ENCODE results near the gene DEPDC1B.
"Not testable (repeated sequence)": the region's sequence is repeated elsewhere in the genome, so short reads cannot be mapped to it uniquely, and the experiment has no call there.

Gene DEPDC1B

DNA sequence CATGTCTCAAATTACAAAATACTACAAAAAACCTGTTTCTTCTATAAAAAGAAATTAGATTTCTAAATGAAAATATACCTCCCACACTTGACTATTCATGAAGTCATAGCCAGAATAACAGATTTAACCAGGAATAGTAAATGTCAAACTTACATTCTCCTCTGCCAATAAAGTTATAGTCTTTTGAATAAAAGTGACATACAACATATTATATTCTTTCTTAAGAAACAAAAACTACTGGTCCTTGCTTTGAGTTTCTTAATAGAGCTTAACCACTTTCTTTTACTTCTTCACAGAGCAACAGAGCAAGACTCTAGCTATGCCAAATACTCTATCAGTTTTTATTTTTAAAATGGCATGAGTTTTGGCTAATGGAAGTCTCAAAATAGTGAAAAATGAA, 61.7 kb downstream of the DEPDC1B start:
- DNase-seq = no peak

DNA sequence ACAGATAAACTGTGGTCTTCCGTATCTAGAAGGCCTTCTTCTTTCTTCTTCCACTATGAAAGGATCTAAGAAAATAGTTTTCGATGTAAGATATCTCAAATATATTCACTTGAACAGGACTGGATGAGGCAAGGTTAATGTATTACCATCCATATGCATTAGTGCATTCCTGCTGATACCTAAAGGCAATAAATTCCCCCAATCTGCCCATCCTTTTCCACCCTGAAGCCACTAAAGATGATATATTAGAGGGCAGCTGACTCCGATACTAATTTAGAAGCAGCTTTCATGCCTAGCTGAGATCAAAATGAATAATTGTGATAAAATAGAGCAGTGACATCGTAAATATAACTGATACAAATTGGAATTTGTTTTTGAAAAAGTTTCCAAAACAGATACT, 63.3 kb downstream of the DEPDC1B start:
- no peak for DNase-seq

DNA sequence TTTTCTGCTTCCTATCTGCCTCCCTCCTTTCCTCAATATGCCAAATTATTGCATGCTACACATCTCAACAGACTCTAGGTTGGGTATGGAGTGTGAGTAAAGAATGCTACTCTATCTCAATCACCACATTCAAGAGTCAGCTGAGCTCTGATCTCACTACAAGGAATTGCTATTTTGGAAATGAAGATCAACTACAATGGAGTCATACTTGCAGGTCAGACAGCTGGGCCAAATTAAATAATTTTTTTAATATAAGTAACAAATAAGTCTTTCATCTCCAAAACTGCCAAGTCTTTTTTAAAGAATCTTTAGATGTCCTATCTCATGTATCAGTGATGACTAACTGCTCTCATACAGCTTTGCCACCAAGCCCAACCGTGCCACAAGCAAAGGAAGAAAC, 64.0 kb downstream of the DEPDC1B start:
- no peak for DNase-seq

DNA sequence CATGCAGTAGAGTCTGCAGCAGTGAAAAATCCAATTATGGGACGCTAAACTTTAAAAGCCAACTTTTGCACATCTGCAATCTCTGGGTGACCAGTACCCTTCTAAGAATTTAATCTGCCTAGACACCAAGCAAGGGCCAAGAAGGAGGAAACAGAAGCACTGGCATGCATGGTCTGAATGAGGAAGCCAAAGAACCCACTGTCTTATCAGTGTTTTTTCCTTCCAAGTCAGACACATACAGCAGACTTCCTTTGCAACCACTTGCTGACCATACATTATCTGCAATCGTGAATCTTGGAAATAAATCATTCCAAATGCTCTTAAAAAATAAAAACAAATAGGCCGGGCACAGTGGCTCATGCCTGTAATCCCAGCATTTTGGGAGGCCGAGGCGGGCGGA, 65.9 kb downstream of the DEPDC1B start:
- no peak for DNase-seq

DNA sequence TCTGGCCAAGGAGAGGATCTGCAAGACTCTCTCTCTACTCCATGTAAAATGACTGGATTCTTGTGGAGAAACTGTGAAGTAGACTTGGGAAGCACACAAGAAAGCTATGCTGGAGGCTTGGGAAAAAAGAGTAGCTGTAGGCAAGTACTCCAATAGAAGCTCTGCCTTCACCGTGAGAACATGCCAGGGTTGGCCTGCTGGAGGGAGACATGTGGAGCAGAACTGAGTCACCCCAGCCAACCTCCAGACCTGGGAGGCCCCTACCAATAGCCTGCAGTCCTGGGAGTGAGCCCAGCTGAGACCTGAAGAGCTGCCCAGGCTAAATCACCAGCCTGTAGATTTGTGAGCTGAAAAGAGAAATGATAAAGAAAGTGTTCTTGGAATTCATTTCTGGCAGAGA, 66.6 kb downstream of the DEPDC1B start:
- DNase-seq = no peak

DNA sequence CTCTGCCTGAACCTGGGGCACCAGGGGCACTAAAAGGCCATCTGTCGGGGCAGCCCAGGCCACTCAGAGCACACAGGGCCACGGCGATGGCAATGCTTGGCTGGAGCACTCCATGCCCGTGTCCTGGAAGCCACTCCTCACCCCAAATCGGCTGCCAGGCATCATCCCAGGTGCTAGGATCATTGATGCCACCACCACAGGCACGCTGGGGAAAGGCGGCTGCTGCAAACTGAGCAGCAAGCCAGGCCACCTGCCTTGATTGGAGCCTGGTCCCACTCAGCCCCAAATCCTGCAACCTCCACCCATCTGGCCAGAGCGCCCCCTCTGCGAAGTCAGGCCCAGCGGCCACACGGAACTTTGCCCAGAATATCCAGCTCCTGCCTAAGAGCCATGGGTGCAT, 67.8 kb downstream of the DEPDC1B start:
- DNase-seq = no peak

DNA sequence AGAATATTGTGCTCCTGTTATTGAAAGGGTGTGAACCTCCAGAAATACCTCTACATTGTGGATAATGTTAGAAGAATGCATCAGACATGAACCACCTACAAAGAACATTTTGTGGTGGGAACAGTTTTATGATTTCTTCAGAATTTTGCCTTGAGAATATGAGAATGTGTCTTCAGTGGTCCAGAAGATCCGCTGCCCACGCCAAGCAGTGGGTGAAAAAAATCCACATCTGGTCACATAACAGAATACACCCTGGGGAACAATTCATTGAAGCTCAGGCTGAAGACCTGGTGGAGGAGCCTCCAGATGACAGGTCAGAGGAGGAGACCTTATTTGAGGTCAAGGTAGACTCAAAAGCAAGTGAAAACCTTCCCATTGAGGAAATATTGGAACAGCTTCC, 69.1 kb downstream of the DEPDC1B start:
- no peak for DNase-seq

DNA sequence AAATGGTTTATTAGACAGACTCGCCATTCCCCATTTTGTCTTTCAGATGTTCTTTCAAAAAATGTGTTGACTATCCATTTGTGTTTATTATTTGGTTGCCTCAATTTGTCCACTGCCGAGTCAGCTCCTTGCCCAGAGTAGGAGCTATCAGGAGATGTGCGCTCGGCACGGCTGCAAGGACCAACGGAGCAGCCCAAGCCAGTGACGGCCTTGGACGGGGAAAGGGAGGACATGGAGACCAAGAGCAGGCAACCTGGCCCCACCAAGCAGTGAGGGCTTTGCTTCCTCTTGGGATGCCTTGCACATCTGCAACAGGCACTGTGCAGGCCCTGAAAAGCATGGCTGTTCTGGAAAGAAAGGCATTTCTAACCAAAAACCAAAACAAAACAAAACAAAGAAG, 69.8 kb downstream of the DEPDC1B start:
- DNase-seq = no peak

DNA sequence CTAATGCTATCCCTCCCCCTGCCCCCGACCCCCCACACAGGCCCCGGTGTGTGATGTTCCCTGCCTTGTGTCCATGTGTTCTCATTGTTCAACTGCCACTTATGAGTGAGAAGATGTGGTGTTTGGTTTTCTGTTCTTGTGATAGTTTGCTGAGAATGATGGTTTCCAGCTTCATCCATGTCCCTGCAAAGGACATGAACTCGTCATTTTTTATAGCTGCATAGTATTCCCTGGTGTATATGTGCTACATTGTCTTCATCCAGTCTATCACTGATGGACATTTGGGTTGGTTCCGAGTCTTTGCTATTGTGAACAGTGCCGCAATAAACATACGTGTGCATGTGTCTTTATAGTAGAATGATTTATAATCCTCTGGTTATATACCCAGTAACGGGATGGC, 75.1 kb downstream of the DEPDC1B start:
- DNase-seq = not testable (repeated sequence)

DNA sequence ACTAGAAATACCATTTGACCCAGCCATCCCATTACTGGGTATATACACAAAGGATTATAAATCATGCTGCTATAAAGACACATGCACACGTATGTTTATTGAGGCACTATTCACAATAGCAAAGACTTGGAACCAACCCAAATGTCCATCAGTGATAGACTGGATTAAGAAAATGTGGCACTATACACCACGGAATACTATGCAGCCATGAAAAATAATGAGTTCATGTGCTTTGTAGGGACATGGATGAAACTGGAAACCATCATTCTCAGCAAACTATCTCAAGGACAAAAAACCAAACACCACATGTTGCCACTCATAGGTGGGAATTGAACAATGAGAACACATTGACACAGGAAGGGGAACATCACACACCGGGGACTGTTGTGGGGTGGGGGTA, 79.2 kb downstream of the DEPDC1B start:
- not testable (repeated sequence) for DNase-seq

DNA sequence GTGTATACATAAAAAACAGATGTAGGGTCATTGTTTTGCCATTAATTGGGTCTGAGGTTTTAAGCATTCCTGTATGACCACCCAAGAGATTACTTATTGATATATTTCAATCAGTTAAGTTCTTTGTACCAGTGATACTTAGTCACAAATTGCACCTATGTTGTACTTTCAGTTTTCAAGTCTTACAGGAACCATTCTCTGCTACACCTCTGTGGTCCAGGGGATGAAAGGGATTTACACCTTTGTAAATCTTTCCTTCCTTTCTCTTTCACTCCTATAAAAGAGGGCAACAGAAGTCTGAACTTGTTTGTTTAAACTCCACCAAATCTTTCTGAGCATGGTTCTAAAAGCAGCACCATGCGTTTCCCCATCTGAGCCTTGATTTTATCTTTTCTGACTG, 86.1 kb downstream of the DEPDC1B start:
- no peak for DNase-seq

DNA sequence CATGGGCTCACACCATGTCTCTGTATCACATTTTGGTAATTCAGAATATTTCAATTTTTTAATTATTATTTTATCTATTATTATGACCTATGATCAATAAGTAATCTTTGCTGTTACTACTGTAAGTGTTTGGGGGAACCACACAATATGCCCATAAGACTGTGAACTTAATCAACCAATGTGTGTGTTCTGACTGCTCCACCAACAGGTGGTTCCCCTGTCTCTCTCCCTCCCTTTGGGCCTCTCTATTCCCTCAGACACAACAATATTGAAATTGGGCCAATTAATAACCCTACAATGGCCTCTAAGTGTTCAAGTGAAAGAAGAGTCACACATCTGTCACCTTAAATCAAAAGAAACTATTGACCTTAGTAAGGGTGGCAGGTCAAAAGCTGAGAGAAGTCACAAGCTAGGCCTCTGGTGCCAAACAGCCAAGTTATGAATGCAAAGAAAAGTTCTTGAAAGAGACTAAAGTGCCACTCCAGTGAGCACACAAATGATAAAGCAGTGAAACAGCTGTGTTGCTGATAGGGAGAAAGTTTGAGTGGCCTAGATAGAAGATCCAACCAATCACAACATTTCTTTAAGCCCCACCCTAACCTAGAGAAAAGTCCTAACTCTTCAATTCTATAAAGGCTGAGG, 88.7 kb downstream of the DEPDC1B start:
- no peak for DNase-seq

DNA sequence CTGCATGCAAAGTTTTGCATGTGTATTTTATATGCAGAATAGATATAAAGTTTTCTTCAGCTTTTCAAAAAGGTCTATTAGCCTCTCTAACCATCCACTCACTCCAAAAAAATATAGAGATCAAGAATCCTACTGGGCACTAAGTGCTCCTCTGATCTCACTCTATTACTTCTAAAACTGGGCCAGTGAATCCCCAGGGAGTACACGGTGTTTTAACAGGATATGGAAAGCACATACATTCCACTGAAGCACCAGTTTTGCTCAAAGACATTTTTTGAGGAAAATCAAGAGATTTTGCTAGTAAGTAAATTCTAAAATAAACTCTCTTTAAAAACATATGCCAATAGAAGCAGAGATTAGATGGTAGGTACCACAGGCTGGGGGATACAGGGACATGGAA, 95.2 kb downstream of the DEPDC1B start:
- DNase-seq = no peak

DNA sequence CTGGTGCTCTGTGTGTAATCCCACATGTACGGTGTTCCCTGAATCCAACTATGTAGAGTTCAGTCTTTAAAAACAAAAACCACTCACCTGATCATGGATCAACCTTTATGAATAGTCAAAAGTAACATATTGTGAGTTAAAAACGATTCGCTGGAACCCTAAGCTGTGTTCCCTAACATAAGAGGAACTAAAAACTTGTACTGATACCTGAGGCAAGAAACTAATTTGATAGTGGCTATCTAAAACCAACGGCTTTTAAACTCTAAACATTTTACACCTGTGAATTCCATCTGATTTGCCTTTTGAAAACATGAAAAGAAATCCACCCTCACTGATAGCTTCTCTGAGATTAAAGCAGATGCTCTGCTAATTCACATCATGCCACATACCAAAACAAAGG, 101.5 kb downstream of the DEPDC1B start:
- DNase-seq = no peak

DNA sequence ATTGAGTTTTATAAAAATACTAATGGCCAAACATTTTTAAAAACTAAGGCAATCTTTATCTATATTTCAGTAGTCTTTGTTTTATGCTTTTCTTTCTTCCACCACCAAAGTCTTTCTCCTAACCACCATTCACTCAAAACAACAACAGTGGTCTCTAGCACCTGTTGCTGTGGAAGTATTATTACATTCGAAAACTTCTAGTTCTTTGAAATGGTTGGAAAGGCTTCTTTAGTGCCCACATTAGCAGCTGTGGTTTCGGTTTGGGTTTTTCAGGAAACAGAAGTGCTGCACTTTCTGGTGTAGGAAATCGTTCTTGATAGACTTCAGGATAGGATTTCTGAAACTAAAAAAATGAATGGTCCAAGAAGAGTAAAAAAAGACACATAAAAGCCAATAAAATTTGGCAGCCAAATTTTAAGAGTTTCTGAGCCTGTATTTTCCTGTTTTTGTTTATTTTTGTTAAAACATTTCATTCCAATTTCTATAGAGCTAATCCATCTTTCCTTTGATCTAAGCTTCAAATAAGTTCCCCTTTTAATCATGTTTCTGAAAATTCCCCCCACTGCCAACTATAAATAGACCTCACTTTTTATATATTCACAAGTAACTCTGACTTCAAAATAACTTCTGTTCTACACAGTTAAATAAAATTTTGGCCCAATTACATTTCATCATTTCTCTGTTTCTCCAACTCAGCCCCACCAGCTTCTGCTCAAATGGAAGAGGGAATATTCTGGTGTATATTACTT, 102.2 kb downstream of the DEPDC1B start:
- no peak for DNase-seq

DNA sequence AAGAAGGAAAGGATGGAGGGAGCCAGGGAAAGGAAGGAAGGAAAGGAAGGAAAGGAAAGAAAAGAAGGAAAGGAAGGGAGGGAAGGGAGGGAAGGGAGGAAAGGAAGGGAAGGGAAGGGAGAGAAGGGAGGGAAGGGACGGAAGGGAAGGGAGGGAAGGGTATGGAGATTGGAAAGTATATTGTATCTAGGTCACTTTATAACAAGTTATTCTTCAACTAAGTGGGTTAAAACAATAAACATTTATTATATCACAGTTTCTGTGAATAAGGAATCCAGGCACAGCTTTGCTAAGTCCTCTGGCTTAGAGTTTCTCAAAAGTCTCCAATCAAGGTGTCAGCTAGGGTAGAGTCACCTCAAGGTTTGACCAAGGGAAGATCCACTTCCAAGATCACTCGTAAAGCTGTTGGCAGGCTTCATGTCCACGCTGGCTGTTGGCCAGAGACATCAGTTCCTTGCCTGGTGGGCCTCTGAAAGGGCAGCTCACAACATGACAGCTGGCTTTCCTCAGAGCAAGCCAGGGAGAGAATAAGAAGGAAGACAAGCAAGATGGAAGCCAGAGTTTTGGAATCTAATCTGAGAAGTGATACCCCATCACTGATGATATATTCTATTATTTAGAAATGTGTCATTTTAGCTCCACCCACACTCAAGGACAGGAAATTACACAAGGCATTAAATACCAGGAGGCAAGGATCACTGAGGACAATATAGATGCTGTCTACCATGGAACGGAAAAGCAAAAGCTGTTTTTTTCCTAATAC, 105.1 kb downstream of the DEPDC1B start:
- DNase-seq = no peak

DNA sequence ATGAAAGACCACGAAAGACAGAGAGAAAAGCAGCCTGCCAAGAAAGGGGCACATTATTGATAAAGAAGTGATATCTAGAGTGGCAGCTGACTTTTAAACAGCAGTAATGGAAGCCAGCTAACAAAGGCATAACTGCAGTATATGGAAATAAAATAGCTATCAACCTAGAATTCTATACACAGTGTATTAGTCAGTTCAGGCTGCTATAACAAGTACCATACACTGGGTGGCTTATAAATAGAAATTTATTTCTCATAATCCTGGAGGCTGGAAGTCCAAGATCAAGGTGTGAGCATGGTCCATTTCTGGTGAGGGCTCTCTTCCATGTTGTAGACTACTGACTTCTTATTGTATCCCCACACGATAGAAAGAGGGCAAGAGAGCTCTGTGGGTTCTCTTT, 109.8 kb downstream of the DEPDC1B start:
- DNase-seq = no peak

DNA sequence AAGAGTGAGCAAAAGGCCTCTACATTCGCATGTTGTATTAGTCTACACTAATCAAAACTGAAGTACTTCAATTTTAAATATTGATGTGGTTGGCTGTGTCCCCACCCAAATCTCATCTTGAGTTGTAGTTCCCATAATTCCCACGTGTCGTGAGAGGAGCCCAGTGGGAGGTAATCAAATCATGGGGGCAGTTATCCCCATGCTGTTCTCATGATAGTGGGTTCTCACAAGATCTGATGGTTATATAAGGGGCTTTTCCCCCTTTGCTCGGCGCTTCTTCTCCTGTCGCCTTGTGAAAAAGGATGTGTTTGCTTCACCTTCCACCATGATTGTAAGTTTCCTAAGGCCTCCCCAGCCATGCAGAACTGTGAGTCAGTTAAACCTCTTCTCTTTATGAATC, 112.7 kb downstream of the DEPDC1B start:
- not testable (repeated sequence) for DNase-seq

DNA sequence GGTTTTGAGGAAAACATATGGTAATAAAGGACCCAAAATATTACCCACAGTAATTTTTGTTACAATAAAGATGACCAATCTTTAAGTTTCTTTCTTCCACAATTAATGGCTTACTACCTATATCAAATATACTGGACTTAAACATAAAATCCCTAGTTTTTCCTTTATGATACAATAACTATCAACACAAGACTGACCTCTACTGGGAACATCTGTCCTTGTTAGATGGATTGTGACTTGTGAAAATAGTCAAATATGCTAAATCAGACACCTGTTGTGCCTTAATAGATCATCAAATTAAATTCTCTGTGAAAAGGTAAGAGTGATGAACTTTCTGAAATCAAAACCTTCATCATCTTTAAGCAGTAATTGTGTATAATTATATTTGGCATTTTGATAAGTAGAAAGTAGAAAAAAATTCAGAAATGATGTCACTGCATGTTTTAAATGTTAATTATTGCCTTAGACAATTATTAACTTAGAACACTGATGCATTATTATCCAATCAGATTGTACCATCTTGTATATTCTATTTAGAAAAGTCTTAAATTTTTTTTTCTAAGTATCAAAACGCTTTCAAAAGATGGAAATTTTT, 113.6 kb downstream of the DEPDC1B start:
- peak; percentile 1 for DNase-seq

DNA sequence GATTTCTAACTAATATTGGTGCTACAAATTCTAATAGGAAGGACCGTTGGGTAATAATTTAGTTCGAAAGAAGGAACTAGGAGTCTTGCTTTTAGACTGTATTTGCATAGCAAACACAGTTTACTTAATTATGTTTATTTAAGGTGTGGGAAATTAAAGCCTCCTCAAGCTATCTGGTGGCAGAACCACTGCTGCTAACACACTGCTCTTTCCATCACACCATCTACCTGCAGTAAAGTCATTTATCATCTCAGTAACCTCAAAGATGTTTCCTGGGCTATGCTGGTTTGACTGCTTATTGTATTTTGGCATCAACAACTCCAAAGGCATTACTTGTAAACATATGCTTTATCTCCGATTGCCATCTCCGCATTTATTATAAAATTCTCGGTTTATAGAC, 114.3 kb downstream of the DEPDC1B start:
- DNase-seq = no peak

DNA sequence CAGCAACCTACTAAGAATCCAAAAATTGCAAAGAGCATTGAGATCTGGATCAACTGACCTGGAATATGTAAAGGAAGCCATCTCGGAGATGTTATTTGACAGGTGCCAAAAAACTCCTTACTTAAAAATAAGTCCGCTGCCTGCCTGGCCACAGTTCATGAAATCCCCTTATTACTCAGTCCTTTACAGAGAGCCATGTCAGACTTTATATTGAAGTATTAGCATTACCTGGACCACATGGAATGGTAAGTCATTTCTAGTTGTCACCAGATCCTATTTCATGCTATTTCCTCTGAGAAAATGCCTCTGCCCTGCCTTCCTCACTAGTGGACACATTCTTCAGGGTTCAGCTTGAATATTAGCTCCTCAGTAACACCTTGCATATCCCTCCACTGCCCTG, 115.7 kb downstream of the DEPDC1B start:
- DNase-seq = no peak

DNA sequence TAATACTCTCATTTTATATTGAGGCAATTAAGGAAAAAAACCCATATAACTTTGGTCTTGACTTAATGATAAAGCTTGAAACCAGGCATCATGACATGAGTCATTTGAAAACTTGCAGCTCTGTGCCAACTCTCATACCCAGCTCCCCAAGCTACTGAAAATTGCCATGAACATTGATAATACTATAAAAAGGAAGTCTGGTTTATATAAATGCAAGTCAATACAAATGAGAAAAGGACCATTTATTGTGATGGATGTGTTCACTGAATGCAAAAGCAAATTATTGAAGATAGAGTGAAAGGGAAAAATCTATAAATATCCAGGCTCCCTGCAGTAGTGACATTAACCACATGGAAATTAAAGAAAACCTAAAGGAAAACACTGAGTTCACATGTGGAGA, 116.3 kb downstream of the DEPDC1B start:
- DNase-seq = no peak

DNA sequence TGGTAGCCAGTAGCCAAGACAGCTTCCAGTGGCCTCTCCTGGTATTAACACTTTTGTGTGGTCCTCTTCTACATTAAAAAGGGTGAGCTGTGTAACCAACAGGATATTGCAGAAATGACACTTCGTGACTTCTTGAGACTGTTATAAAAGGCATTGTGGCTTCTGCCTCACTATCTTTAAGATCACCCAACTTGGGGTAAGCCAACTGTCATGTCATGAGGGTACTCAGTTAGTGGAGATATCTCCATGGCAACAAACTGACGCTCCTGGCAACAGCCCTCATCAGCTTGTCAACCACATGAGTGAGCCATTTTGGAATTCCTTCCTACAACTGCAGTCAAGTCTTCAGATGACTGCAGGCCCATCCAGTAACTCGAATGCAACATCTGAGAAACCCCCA, 121.7 kb downstream of the DEPDC1B start:
- no peak for DNase-seq

DNA sequence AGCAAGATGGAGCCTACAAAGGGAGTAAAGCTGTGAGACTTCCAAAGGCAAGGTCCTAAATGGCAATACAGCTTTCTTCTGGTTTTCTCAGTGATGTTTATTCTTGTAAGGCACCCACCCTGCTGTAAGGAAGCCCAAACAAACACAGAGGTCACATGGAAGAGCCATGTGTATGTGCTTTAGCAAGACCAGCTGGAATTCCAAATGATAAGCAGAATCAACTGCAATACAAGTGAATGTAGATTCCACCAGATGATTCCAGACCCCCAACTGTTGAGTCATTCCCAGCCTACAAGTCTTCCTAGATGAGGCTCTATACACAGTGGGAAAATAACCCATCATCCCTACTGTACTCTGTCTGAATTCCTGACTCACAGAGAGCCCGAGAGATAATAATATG, 122.8 kb downstream of the DEPDC1B start:
- DNase-seq = no peak
